Mammary epithelial cell (primary cell): ENCODE data around the gene CEP41.

ENCODE experiments used
- EZH2 ChIP-seq: IDR thresholded peaks from 2 replicates; pipeline ENCODE4 v1.6.1; 2012; ENCODE audit warnings: low read length, inconsistent platforms, borderline replicate concordance
- TF ChIP-seq, protein P1 (sequence below), 2 donors: IDR thresholded peaks in 1 of 2; conservative IDR thresholded peaks in 1 of 2; 2 replicates each; pipeline ENCODE4 v1.5.1; 2011 to 2012; ENCODE audit warnings: inconsistent platforms in 2 of 2, low read length in 2 of 2, mild to moderate bottlenecking in 2 of 2, control low read depth in 1 of 2, low read depth in 1 of 2; ENCODE audit not compliant: insufficient read depth in 1 of 2; ENCODE audit errors: extremely low read depth in 1 of 2

DNA sequence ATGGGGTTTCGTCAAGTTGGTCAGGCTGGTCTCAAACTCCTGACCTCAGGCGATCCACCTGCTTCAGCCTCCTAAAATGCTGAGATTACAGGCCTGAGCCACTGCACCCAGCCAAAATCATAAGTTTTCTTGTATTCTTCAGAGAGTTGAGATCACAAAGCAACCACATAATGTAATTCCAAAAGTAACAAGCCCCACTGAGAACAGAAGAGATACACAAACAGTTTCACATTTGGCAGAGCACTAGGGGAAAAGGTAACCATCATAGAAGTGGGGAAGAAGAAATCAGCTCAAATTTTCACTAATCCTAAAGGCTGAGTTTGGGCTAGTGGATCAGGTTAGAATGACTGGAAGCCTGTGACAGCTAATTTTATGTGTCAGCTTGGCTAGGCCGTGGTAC lies 5.4 kb upstream of the CEP41 start:
- TF ChIP-seq, protein P1, sequence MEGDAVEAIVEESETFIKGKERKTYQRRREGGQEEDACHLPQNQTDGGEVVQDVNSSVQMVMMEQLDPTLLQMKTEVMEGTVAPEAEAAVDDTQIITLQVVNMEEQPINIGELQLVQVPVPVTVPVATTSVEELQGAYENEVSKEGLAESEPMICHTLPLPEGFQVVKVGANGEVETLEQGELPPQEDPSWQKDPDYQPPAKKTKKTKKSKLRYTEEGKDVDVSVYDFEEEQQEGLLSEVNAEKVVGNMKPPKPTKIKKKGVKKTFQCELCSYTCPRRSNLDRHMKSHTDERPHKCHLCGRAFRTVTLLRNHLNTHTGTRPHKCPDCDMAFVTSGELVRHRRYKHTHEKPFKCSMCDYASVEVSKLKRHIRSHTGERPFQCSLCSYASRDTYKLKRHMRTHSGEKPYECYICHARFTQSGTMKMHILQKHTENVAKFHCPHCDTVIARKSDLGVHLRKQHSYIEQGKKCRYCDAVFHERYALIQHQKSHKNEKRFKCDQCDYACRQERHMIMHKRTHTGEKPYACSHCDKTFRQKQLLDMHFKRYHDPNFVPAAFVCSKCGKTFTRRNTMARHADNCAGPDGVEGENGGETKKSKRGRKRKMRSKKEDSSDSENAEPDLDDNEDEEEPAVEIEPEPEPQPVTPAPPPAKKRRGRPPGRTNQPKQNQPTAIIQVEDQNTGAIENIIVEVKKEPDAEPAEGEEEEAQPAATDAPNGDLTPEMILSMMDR (conservative IDR thresholded peaks at IDR 0.05 in 1 of 2, IDR thresholded peaks at IDR 0.05 in 1 of 2; ENCODE audit: extremely low read depth in 1 of 2, insufficient read depth in 1 of 2, low read depth in 1 of 2, low read length in 2 of 2), result no peak
- TF ChIP-seq EZH2, result no peak
